ENCODE results near the gene NTM. TPM values are rescaled to one million over a fixed set of nuclear protein-coding genes. Genes with fewer than 3 reads are reported as not detected.

Gene NTM
- total and polyA plus RNA-seq, 10 donors, result 0.13 to 1.6 (median 0.67) TPM

DNA sequence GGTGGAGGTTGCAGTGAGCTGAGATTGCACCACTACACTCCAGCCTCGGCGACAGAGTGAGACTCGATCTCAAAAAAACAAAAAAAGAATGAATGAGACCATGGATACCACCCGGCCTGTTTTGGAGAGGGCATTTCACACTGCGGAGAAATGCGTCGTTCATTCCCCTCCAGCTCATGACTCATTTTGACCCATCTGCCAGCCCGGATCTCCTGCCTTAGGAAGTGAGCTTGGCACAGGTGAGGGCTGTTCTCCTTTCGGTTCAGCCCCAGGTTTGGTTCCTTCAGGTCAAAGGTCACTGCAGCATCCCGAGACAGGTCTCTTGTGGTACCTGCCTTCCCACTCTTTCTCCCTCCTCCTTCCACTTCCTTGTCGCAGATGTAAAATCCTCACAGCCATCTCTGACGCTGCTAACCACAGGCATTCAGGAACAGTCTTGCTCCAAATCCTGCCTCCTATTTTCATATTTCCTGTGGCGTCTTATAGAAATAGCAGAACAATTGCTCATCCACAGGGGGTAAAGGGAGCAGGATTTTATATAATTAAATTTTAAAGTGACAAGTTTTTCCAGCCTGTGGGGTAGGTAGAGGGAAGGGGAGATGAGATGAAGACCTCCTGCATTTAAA, 517.9 kb downstream of the NTM start:
- Histone ChIP-seq H3K36me3 (no peaks in the 10 kb centered on the region), H3K9me3 (no peaks in the 10 kb centered on the region), H3K27me3 (replicated peaks in 1 of 7) (peaks cover 0 to 12% (median 0%) of the 10 kb centered on the region in 7 donors), H3K4me3 (no peak overlapping the region), H3K27ac (no peak overlapping the region), H3K4me1 (no peaks in the 10 kb centered on the region)
- WGBS, 5 donors, result 72 to 78% (median 74%) methylated on average over 13 of the region's 13 CpGs
- TF ChIP-seq, protein P1, sequence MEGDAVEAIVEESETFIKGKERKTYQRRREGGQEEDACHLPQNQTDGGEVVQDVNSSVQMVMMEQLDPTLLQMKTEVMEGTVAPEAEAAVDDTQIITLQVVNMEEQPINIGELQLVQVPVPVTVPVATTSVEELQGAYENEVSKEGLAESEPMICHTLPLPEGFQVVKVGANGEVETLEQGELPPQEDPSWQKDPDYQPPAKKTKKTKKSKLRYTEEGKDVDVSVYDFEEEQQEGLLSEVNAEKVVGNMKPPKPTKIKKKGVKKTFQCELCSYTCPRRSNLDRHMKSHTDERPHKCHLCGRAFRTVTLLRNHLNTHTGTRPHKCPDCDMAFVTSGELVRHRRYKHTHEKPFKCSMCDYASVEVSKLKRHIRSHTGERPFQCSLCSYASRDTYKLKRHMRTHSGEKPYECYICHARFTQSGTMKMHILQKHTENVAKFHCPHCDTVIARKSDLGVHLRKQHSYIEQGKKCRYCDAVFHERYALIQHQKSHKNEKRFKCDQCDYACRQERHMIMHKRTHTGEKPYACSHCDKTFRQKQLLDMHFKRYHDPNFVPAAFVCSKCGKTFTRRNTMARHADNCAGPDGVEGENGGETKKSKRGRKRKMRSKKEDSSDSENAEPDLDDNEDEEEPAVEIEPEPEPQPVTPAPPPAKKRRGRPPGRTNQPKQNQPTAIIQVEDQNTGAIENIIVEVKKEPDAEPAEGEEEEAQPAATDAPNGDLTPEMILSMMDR (IDR thresholded peaks at IDR 0.05 in 8 of 11, conservative IDR thresholded peaks at IDR 0.05 in 3 of 11), result no peak
- TF ChIP-seq POLR2AphosphoS5 (IDR thresholded peaks at IDR 0.05) (no peak), POLR2A (IDR thresholded peaks at IDR 0.05) (no peak)
- intact Hi-C loops (cut with DNase I; ENCODE audit: low total_unique reads), result no loop called here
- DNase-seq, result no peak

DNA sequence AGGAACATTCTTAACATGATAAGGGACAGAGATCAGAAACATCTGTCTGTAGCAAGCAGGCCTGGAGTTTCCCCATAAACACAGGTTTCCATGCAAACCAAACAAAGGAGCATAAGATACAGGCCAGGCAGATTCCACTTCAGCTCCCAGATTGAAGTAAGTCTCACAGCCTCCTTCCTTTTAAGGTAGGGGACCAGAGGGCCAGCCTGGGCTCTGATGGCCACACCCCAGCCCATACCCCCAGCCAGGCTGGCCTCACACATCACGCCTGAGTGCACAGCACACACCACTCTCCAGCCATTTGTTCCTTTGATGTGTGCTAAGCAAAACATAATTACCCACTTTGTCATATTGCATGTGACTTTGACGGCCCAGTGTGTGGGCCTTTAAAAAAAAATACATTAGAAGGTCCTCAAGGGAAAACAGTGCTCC, 518.7 kb downstream of the NTM start:
- intact Hi-C loops (cut with DNase I; ENCODE audit: low total_unique reads), result no loop called here
- TF ChIP-seq POLR2A (IDR thresholded peaks at IDR 0.05), result no peak
- TF ChIP-seq, protein P1 (IDR thresholded peaks at IDR 0.05 in 8 of 11, conservative IDR thresholded peaks at IDR 0.05 in 3 of 11), result no peak
- no peak for TF ChIP-seq POLR2AphosphoS5 (IDR thresholded peaks at IDR 0.05)

DNA sequence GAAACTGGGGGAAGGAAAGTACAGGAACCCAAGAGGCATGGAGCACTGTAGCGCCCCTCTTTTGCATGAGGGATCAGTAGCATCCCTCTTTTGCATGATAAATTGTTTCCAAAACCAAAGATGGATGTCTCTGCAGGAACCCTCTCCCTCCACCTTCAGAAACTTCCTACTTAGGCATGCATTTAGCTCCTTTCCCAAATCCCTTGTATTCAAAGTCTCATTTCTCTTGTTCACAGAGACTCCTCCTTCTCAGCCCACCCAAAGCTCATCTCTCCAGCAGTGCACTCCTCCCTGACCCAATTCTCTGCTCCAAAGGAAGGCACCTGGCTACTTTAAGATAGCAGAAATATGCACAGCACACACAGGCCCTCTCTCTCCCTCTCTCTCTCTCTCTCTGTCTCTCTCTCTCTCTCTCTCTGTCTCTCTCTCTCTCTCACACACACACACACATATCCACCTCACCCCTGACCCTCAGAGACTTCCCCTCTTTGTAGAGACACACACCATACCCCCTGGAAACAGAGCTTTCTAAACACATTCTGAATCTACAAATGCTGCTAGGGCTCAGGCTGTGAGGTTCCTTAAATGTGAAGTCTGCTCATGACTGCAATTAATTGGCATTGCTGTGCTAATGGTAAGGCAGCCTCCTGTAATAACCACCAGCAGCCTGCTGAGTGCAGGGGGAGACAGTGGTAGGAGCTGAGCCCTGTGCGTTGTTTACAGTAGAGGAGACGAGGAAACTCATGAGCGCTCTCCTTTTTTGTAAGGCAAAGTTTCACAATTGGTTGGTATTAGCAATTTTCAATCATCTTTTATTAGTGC, 519.6 kb downstream of the NTM start:
- H3K27ac ChIP-seq, result no peak overlapping the region
- no peak for TF ChIP-seq POLR2AphosphoS5 (IDR thresholded peaks at IDR 0.05)
- no peak for TF ChIP-seq POLR2A (IDR thresholded peaks at IDR 0.05)
- TF ChIP-seq, protein P1 (IDR thresholded peaks at IDR 0.05 in 8 of 11, conservative IDR thresholded peaks at IDR 0.05 in 3 of 11), result no peak
- no peaks in the 10 kb centered on the region for H3K27me3 ChIP-seq (replicated peaks in 1 of 7)
- H3K4me1 ChIP-seq, result no peaks in the 10 kb centered on the region
- H3K9me3 ChIP-seq, result no peaks in the 10 kb centered on the region
- intact Hi-C loops (cut with DNase I; ENCODE audit: low total_unique reads), result no loop called here
- no peak for DNase-seq
- H3K36me3 ChIP-seq, result no peaks in the 10 kb centered on the region
- 56 to 75% (median 68%) methylated on average over 4 of the region's 4 CpGs for WGBS, 5 donors
- H3K4me3 ChIP-seq, result no peak overlapping the region

More for the DNA sequence above, 518.7 kb downstream of the NTM start:
- no peaks in the 10 kb centered on the region for H3K9me3 ChIP-seq
- no peaks in the 10 kb centered on the region for H3K4me1 ChIP-seq
- no peaks in the 10 kb centered on the region for H3K36me3 ChIP-seq
- 51 to 67% (median 63%) methylated on average over 2 of the region's 2 CpGs for WGBS, 5 donors
- no peak overlapping the region for H3K27ac ChIP-seq
- H3K4me3 ChIP-seq, result no peak overlapping the region
- no peak for DNase-seq
- peaks cover 0 to 8% (median 0%) of the 10 kb centered on the region in 7 donors for H3K27me3 ChIP-seq (replicated peaks in 1 of 7)

Measured in spleen (tissue), 11 donors.